Skeletal muscle tissue (tissue), 4 donors: Measurements from ENCODE around the gene DDX51. TPM values are rescaled to one million over a fixed set of nuclear protein-coding genes. Genes with fewer than 3 reads are reported as not detected.

Experiments used
- H3K27ac ChIP-seq: one replicate; pipeline ENCODE4 v1.7.0; 2013; ENCODE audit warnings: mild to moderate bottlenecking, low read depth, low read length, inconsistent platforms
- H3K27me3 ChIP-seq, 3 donors: one replicate each; pipeline ENCODE4 v1.7.0; 2013; ENCODE audit warnings: low read length in 3 of 3; ENCODE audit not compliant: control insufficient read depth in 3 of 3, insufficient read depth in 3 of 3
- H3K36me3 ChIP-seq, 3 donors: one replicate each; pipeline ENCODE4 v1.7.0; 2013; ENCODE audit warnings: low read length in 3 of 3; ENCODE audit not compliant: control insufficient read depth in 3 of 3, insufficient read depth in 3 of 3
- H3K4me1 ChIP-seq, 3 donors: one replicate each; pipeline ENCODE4 v1.7.0; 2013; ENCODE audit warnings: low read length in 3 of 3, mild to moderate bottlenecking in 3 of 3; ENCODE audit not compliant: control insufficient read depth in 3 of 3, insufficient read depth in 3 of 3
- H3K4me3 ChIP-seq, 3 donors: one replicate each; pipeline ENCODE4 v1.7.0; 2013; ENCODE audit warnings: low read length in 3 of 3
- H3K9ac ChIP-seq, 3 donors: one replicate each; pipeline ENCODE4 v1.7.0; 2013; ENCODE audit warnings: low read length in 3 of 3, mild to moderate bottlenecking in 3 of 3, moderate library complexity in 2 of 3, low read depth in 1 of 3
- H3K9me3 ChIP-seq, 3 donors: one replicate each; pipeline ENCODE4 v1.7.0; 2013; ENCODE audit warnings: low read length in 3 of 3; ENCODE audit not compliant: control insufficient read depth in 3 of 3
- total RNA-seq: library from RNA; depleted of rRNA; stranded (reverse); fragments of >200 nt; gene quantifications from one replicate; pipeline ENCODE4 v1.2.3, GENCODE V29; 2014
- donor health status: Osteomylitis.

Gene DDX51
- total RNA-seq, 1 donor from 2014 or later: 8.4 TPM

GRCh38 chr12:132187646-132188450 is 43.7 kb upstream of the DDX51 start:
- peaks cover 6 to 17% (median 10%) of the 10 kb centered on the region in 3 donors for H3K4me1 ChIP-seq
- no peak overlapping the region for H3K27ac ChIP-seq
- peaks cover 3 to 41% (median 38%) of the 10 kb centered on the region in 3 donors for H3K27me3 ChIP-seq
- H3K36me3 ChIP-seq: no peaks in the 10 kb centered on the region
- no peak overlapping the region for H3K4me3 ChIP-seq
- H3K9me3 ChIP-seq: no peaks in the 10 kb centered on the region
- no peak overlapping the region for H3K9ac ChIP-seq

GRCh38 chr12:132186857-132187620 is 42.9 kb upstream of the DDX51 start:
- H3K36me3 ChIP-seq: no peaks in the 10 kb centered on the region
- H3K9ac ChIP-seq: no peak overlapping the region
- peaks cover 6 to 17% (median 10%) of the 10 kb centered on the region in 3 donors for H3K4me1 ChIP-seq
- peaks cover 11 to 46% (median 45%) of the 10 kb centered on the region in 3 donors for H3K27me3 ChIP-seq
- no peak overlapping the region for H3K27ac ChIP-seq
- H3K9me3 ChIP-seq: no peaks in the 10 kb centered on the region
- no peak overlapping the region for H3K4me3 ChIP-seq

- Histone ChIP-seq H3K27ac (no peak overlapping the region), H3K4me3 (peak overlapping the region in 1 of 3 donors; percentile 38), H3K9me3 (no peaks in the 10 kb centered on the region), H3K4me1 (peaks cover 6 to 17% (median 10%) of the 10 kb centered on the region in 3 donors), H3K9ac (no peak overlapping the region), H3K27me3 (peaks cover 16 to 52% (median 44%) of the 10 kb centered on the region in 3 donors), H3K36me3 (no peaks in the 10 kb centered on the region)
Measured at GRCh38 chr12:132186208-132186856, 42.2 kb upstream of the DDX51 start.

GRCh38 chr12:132185705-132186104 is 41.6 kb upstream of the DDX51 start:
- Histone ChIP-seq H3K9me3 (no peaks in the 10 kb centered on the region), H3K27ac (no peak overlapping the region), H3K9ac (no peak overlapping the region), H3K27me3 (peaks cover 23 to 53% (median 45%) of the 10 kb centered on the region in 3 donors), H3K36me3 (no peaks in the 10 kb centered on the region), H3K4me1 (peaks cover 6 to 13% (median 9%) of the 10 kb centered on the region in 3 donors), H3K4me3 (peak overlapping the region in 1 of 3 donors; percentile 38)

- Histone ChIP-seq H3K36me3 (no peaks in the 10 kb centered on the region), H3K27ac (no peak overlapping the region), H3K4me3 (no peak overlapping the region), H3K9me3 (no peaks in the 10 kb centered on the region), H3K27me3 (peaks cover 40 to 59% (median 40%) of the 10 kb centered on the region in 3 donors), H3K4me1 (peaks cover 8 to 13% (median 12%) of the 10 kb centered on the region in 3 donors), H3K9ac (no peak overlapping the region)
Measured at GRCh38 chr12:132182711-132183365, 38.7 kb upstream of the DDX51 start.

- peaks cover 40 to 60% (median 42%) of the 10 kb centered on the region in 3 donors for H3K27me3 ChIP-seq
Measured at GRCh38 chr12:132182206-132182710, 38.1 kb upstream of the DDX51 start.

GRCh38 chr12:132181570-132182200 is 37.6 kb upstream of the DDX51 start:
- Histone ChIP-seq H3K36me3 (no peaks in the 10 kb centered on the region), H3K4me3 (no peak overlapping the region), H3K9me3 (no peaks in the 10 kb centered on the region), H3K9ac (no peak overlapping the region), H3K4me1 (peaks cover 8 to 13% (median 12%) of the 10 kb centered on the region in 3 donors), H3K27ac (no peak overlapping the region), H3K27me3 (peaks cover 41 to 63% (median 43%) of the 10 kb centered on the region in 3 donors)

More at GRCh38 chr12:132182206-132182710, 38.1 kb upstream of the DDX51 start:
- H3K4me1 ChIP-seq: peaks cover 8 to 13% (median 12%) of the 10 kb centered on the region in 3 donors
- H3K9ac ChIP-seq: no peak overlapping the region
- no peaks in the 10 kb centered on the region for H3K36me3 ChIP-seq
- H3K9me3 ChIP-seq: no peaks in the 10 kb centered on the region
- H3K27ac ChIP-seq: no peak overlapping the region
- no peak overlapping the region for H3K4me3 ChIP-seq

- Histone ChIP-seq H3K27me3 (peaks cover 45 to 65% (median 49%) of the 10 kb centered on the region in 3 donors), H3K9me3 (no peaks in the 10 kb centered on the region), H3K36me3 (no peaks in the 10 kb centered on the region), H3K9ac (no peak overlapping the region), H3K27ac (no peak overlapping the region), H3K4me1 (peaks cover 8 to 13% (median 12%) of the 10 kb centered on the region in 3 donors), H3K4me3 (no peak overlapping the region)
Measured at GRCh38 chr12:132180648-132181546, 36.8 kb upstream of the DDX51 start.
